H9 (cell line): ENCODE results near the gene AFAP1L2. TPM values are rescaled to one million over a fixed set of nuclear protein-coding genes. Genes with fewer than 3 reads are reported as not detected.

Source experiments
- DNase-seq: peaks from one replicate; pipeline ENCODE4 v3.0.0-alpha.2; 2017
- H2AFZ ChIP-seq: one replicate; pipeline ENCODE4 v1.6.1; 2013; ENCODE audit warnings: mild to moderate bottlenecking, low read length, control low read depth, moderate library complexity
- H2AK5ac ChIP-seq: 2 replicates; pipeline ENCODE4 v1.6.1; 2013; ENCODE audit warnings: low read length, control low read depth, mixed read lengths; ENCODE audit not compliant: insufficient read length
- H2BK120ac ChIP-seq: one replicate; pipeline ENCODE4 v1.6.1; 2013; ENCODE audit warnings: low read depth, mild to moderate bottlenecking, low read length, control low read depth, inconsistent platforms; ENCODE audit not compliant: poor library complexity, severe bottlenecking
- H2BK12ac ChIP-seq: 2 replicates; pipeline ENCODE4 v1.6.1; 2013; ENCODE audit warnings: low read length, control low read depth, mixed read lengths, low read depth; ENCODE audit not compliant: insufficient read length
- H2BK15ac ChIP-seq: 2 replicates; pipeline ENCODE4 v1.6.1; 2013; ENCODE audit warnings: low read depth, low read length, control low read depth
- H2BK20ac ChIP-seq: one replicate; pipeline ENCODE4 v1.6.1; 2013; ENCODE audit warnings: low read depth, mild to moderate bottlenecking, low read length, control low read depth, inconsistent platforms; ENCODE audit not compliant: poor library complexity, severe bottlenecking
- H2BK5ac ChIP-seq: 2 replicates; pipeline ENCODE4 v1.6.1; 2013; ENCODE audit warnings: low read length, control low read depth, mixed read lengths; ENCODE audit not compliant: insufficient read length
- H3K14ac ChIP-seq: 2 replicates; pipeline ENCODE4 v1.6.1; 2013; ENCODE audit warnings: low read length, control low read depth; ENCODE audit not compliant: insufficient read depth
- H3K18ac ChIP-seq: 2 replicates; pipeline ENCODE4 v1.6.1; 2013; ENCODE audit warnings: low read depth, mild to moderate bottlenecking, mixed read lengths, low read length, control low read depth; ENCODE audit not compliant: insufficient read length
- H3K23ac ChIP-seq: 2 replicates; pipeline ENCODE4 v1.6.1; 2013; ENCODE audit warnings: low read length, control low read depth, mixed read lengths, low read depth; ENCODE audit not compliant: insufficient read length
- H3K23me2 ChIP-seq: 2 replicates; pipeline ENCODE4 v1.6.1; 2013; ENCODE audit warnings: low read depth, mild to moderate bottlenecking, mixed read lengths, low read length, control low read depth; ENCODE audit not compliant: insufficient read length, poor library complexity, severe bottlenecking
- H3K27ac ChIP-seq: 2 replicates; pipeline ENCODE4 v1.5.1; 2013; ENCODE audit warnings: low read length, control low read depth, mixed read lengths, low read depth; ENCODE audit not compliant: insufficient read length
- H3K27me3 ChIP-seq: 2 replicates; pipeline ENCODE4 v1.6.1; 2013; ENCODE audit warnings: low read length, control low read depth, inconsistent platforms; ENCODE audit not compliant: insufficient read depth
- H3K4ac ChIP-seq: 2 replicates; pipeline ENCODE4 v1.6.1; 2013; ENCODE audit warnings: low read depth, mild to moderate bottlenecking, control low read depth, inconsistent platforms, low read length, moderate library complexity
- H3K4me1 ChIP-seq: 2 replicates; pipeline ENCODE4 v1.6.1; 2013; ENCODE audit warnings: low read length, control low read depth, inconsistent platforms; ENCODE audit not compliant: insufficient read depth
- H3K4me2 ChIP-seq: 2 replicates; pipeline ENCODE4 v1.6.1; 2013; ENCODE audit warnings: low read length, control low read depth, mixed read lengths; ENCODE audit not compliant: insufficient read length, insufficient read depth
- H3K56ac ChIP-seq: 2 replicates; pipeline ENCODE4 v1.6.1; 2013; ENCODE audit warnings: low read depth, mild to moderate bottlenecking, mixed read lengths, low read length, control low read depth; ENCODE audit not compliant: insufficient read length
- H3K79me1 ChIP-seq: 2 replicates; pipeline ENCODE4 v1.6.1; 2013; ENCODE audit warnings: low read depth, mild to moderate bottlenecking, moderate library complexity, low read length, control low read depth, inconsistent platforms; ENCODE audit not compliant: insufficient read depth, poor library complexity, severe bottlenecking
- H3K79me2 ChIP-seq: 2 replicates; pipeline ENCODE4 v1.6.1; 2013; ENCODE audit warnings: low read length, control low read depth, inconsistent platforms; ENCODE audit not compliant: insufficient read depth
- H3K9ac ChIP-seq: 2 replicates; pipeline ENCODE4 v1.6.1; 2013; ENCODE audit warnings: low read length, control low read depth, mixed read lengths; ENCODE audit not compliant: insufficient read length; ENCODE audit errors: extremely low read depth
- H3K9me3 ChIP-seq: one replicate; pipeline ENCODE4 v1.6.1; 2013; ENCODE audit warnings: low read depth, low read length, inconsistent platforms; ENCODE audit not compliant: control insufficient read depth
- H3T11ph ChIP-seq: one replicate; pipeline ENCODE4 v1.6.1; 2013; ENCODE audit warnings: mild to moderate bottlenecking, low read length, control low read depth, inconsistent platforms
- H4K20me1 ChIP-seq: one replicate; pipeline ENCODE4 v1.6.1; 2013; ENCODE audit not compliant: control insufficient read depth, insufficient read length, insufficient read depth
- H4K5ac ChIP-seq: 2 replicates; pipeline ENCODE4 v1.6.1; 2013; ENCODE audit warnings: low read depth, mild to moderate bottlenecking, mixed read lengths, low read length, control low read depth; ENCODE audit not compliant: insufficient read length
- H4K8ac ChIP-seq: replicated peaks from 2 replicates; pipeline ENCODE4 v1.6.1; 2013; ENCODE audit warnings: low read length, control low read depth, mixed read lengths, low read depth; ENCODE audit not compliant: insufficient read length
- H4K91ac ChIP-seq: 2 replicates; pipeline ENCODE4 v1.6.1; 2013; ENCODE audit warnings: low read depth, mild to moderate bottlenecking, moderate library complexity, mixed read lengths, low read length, control low read depth; ENCODE audit not compliant: insufficient read length
- H3K27ac Mint-ChIP-seq, 3 experiments: 2 replicates in 2 of 3; 3 replicates in 1 of 3; pipeline ENCODE4 v1.8.0; 2020 to 2021; ENCODE audit warnings: mixed read lengths in 3 of 3, mild to moderate bottlenecking in 1 of 3, moderate library complexity in 1 of 3
- H3K27me3 Mint-ChIP-seq: 2 replicates; pipeline ENCODE4 v1.8.0; 2021; ENCODE audit warnings: low read depth, mild to moderate bottlenecking, moderate library complexity, mixed read lengths
- H3K36me3 Mint-ChIP-seq, 3 experiments: 2 replicates in 2 of 3; 3 replicates in 1 of 3; pipeline ENCODE4 v1.8.0; 2020 to 2021; ENCODE audit warnings: low read depth in 3 of 3, mixed read lengths in 3 of 3; ENCODE audit not compliant: insufficient read depth in 1 of 3
- H3K4me1 Mint-ChIP-seq, 2 experiments: 2 replicates each; pipeline ENCODE4 v1.8.0; 2020; ENCODE audit warnings: mixed read lengths in 2 of 2
- H3K4me3 Mint-ChIP-seq, 2 experiments: 2 replicates in 1 of 2; 3 replicates in 1 of 2; pipeline ENCODE4 v1.8.0; 2020 to 2021; ENCODE audit warnings: mild to moderate bottlenecking in 2 of 2, mixed read lengths in 2 of 2, moderate library complexity in 1 of 2
- H3K9me3 Mint-ChIP-seq, 2 experiments: 2 replicates in 1 of 2; 3 replicates in 1 of 2; pipeline ENCODE4 v1.8.0; 2020; ENCODE audit warnings: mild to moderate bottlenecking in 2 of 2, mixed read lengths in 2 of 2, moderate library complexity in 1 of 2
- CTCF ChIP-seq: fragments of 200-600 bp; sonication (generic); conservative IDR thresholded peaks from 3 replicates; pipeline ENCODE4 v1.8.0; 2021; ENCODE audit warnings: antibody characterized with exemption, mild to moderate bottlenecking
- WGBS: extraction: QIAGEN DNeasy Blood & Tissue Kit; methylation state at CpG from one replicate; pipeline ENCODE4 v1.1.7; 2013; ENCODE audit warnings: missing lambda C conversion rate, low lambda C conversion rate, mixed read lengths; ENCODE audit not compliant: insufficient read length; ENCODE audit errors: extremely low coverage; 5-methylcytosine and 5-hydroxymethylcytosine counted together
- total RNA-seq: library from RNA; stranded (reverse); gene quantifications from 2 replicates; pipeline ENCODE4 v1.2.1, GENCODE V29; 2021

AFAP1L2 gene
- total RNA-seq, 1 experiment from 2014 or later: 0.77 TPM

- Histone ChIP-seq H4K8ac (no peak overlapping the region), H4K5ac (no peak overlapping the region), H3K56ac (no peak overlapping the region), H3K9me3 (no peaks in the 10 kb centered on the region), H3K4me1 (no peaks in the 10 kb centered on the region), H2BK120ac (no peak overlapping the region), H3K14ac (no peak overlapping the region), H3K9ac (no peak overlapping the region), H3K79me2 (no peaks in the 10 kb centered on the region), H3K18ac (no peak overlapping the region), H2BK15ac (no peak overlapping the region), H2AK5ac (no peak overlapping the region), H4K91ac (no peak overlapping the region), H3K4me2 (no peak overlapping the region), H3K79me1 (no peaks in the 10 kb centered on the region), H3K23ac (no peak overlapping the region), H2BK20ac (no peak overlapping the region), H4K20me1 (no peaks in the 10 kb centered on the region), H3K27me3 (no peaks in the 10 kb centered on the region), H2AFZ (no peak overlapping the region), H2BK12ac (no peak overlapping the region), H3K27ac (no peak overlapping the region), H3T11ph (no peak overlapping the region), H2BK5ac (no peak overlapping the region), H3K4ac (no peak overlapping the region), H3K23me2 (no peaks in the 10 kb centered on the region)
- no peak for DNase-seq
- peaks cover 16% of the 10 kb centered on the region for H3K27me3 Mint-ChIP-seq
- H3K9me3 Mint-ChIP-seq: no peaks in the 10 kb centered on the region
- H3K4me1 Mint-ChIP-seq: peaks cover 6 to 11% of the 10 kb centered on the region in 2 experiments
- no peak overlapping the region for H3K4me3 Mint-ChIP-seq
- WGBS: no CpG with 5 or more reads among the region's 7 CpGs
- no peaks in the 10 kb centered on the region for H3K36me3 Mint-ChIP-seq
- no peak overlapping the region for H3K27ac Mint-ChIP-seq
- no peak for TF ChIP-seq CTCF
These were observed 157.5 kb downstream of the AFAP1L2 start for GRCh38 chr10:114246679-114247305.
